Stimulated activated CD4-positive, alpha-beta T cell treated with anti-CD3 and anti-CD28 coated beads, Interleukin-1b, Interleukin-23, amount 100 ng/mL, for 4 hours (primary cell): ENCODE data around the gene BFSP2.
"Not testable (repeated sequence)": the region's sequence is repeated elsewhere in the genome, so short reads cannot be mapped to it uniquely, and the experiment has no call there.

Source experiments
- DNase-seq, 2 donors: peaks; one replicate each; pipeline ENCODE4 v3.0.0-alpha.2; 2020; ENCODE audit warnings: low read depth in 2 of 2

BFSP2 gene

DNA sequence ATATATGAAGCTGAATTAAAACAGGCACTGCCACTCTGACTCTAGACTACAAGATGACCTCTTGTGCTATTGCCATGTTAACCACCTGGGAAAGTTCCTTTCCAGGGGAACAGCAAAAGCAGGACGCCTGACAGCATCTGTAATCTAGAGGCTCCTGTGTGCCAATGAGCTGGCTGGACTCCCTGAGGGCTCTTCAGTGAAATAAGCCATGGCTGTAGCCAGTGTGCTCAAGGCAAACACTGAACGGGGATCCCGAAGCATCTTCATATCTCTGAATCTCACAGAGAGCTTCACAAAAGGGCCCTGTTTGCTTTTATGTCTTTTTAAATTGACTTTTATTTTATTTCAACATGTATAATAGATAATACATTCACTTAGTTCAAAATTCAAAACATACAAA, 57.2 kb downstream of the BFSP2 start:
- DNase-seq: no peak

GRCh38 chr3:133457465-133458067, 57.7 kb downstream of the BFSP2 start:
- no peak for DNase-seq

DNA sequence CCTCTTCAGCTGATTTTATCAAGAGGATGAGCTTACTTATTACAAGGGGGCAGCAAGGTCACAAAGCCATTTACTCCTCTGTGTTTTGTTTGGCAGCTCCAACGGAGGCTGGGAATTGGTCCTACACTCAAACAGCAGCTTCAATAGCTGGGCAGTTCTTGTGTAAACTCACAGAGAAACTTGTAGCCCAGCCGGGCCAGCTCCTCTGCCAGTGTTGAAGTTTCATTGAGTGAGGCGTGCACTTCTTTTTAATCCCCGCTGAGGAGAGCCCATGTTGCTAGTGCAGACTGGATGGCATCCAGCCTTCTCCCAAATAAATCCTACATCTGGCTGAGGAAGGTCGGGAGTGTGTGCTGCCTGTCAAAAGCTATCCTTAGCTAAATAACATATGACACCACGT, 59.5 kb downstream of the BFSP2 start:
- no peak for DNase-seq

- no peak for DNase-seq
Observed at GRCh38 chr3:133460809-133461208, 61.0 kb downstream of the BFSP2 start.

DNA sequence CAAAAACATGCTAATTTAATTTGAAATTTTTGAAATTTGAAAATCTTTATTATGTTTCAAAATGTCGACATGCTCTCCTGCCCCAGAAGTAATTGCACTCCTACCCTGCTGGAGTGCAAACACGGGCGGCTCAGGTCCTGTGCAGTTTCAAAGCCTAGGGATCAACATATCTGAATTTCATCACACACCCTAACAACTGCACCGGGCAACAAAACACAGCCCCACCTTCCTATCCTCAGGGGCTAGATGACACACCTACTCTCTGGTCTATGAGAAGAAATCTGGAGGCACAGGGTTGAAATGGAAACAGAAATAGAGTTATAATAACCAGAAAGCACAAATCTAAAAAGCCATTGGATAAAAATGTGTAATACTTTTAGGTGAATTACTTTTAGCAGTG, 61.4 kb downstream of the BFSP2 start:
- DNase-seq: no peak

GRCh38 chr3:133463347-133463860, 63.5 kb downstream of the BFSP2 start:
- DNase-seq: no peak

DNA sequence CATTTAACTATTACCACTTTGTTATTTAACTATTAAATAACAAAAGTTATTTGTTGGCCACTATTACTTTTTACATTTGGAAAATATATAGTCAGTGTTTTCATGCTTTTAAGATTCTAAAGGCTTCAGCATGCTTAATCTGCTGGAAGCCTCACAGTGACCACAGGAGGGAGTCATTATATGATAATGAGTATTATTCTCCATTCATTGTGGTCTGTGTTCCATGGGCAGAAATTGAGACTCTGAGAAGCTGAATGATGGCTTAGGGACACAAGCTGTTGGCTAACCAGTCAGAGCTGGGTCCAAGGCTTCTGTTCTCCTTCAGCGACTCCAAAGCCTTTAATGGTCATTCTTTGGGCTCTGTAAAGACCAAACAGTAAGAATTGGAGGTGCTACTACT, 64.7 kb downstream of the BFSP2 start:
- DNase-seq: no peak

DNA sequence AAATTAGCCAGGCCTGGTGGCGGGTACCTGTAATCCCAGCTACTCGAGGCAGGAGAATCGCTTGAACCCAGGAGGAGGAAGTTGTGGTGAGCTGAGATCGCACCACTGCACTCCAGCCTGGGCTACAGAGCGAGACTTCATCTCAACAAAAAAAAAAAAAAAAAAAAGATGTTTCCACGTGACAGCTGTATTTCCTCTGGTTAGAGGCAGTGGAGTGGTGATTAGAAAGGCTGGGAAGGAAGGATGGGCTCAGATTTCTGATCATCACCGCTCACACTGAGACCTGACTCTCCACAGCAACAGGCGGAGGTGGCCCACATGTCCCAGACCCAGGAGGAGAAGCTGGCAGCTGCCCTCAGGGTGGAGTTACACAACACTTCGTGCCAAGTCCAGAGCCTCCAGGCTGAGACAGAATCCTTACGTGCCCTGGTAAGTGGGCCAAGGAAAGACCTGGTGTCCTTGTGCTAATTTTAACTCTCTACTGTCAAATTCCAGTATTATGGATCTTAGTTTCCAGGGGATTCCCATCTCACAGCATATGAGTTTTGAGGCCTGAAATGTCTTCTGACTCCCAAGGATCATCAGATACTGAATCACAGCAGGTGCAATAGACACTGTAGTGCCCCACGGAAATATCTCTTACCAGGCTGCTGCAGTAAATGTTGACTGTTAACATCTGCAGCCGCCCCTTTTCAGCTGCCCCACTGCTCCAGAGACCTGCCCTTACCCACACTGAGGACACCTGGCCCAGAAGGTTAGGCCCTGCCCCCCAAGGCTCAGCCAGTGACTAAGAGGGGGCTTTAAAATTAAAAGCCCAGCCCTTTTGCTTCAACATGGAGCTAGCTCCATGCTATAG, 66.9 kb downstream of the BFSP2 start:
- no peak for DNase-seq

DNA sequence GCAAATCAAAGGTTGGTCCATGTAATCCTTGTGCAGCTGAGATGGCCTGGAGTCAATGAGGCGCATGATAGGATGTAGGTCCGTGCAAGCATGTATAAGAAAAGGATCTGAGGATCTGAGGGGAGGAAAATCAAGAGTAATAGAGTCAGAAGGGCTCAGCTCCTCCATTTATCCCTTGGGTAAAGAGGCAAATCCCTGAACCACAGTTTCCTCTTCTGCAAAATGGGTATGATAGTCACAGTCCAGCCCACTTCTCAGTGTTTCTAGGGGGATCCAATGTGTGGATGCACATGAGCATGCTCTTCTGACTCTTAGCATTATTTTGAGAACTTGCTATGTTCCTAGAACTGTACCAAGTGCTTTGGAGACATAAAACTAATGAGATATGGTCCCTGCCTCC, 67.9 kb downstream of the BFSP2 start:
- DNase-seq: no peak

GRCh38 chr3:133468251-133468721, 68.4 kb downstream of the BFSP2 start:
- no peak for DNase-seq

DNA sequence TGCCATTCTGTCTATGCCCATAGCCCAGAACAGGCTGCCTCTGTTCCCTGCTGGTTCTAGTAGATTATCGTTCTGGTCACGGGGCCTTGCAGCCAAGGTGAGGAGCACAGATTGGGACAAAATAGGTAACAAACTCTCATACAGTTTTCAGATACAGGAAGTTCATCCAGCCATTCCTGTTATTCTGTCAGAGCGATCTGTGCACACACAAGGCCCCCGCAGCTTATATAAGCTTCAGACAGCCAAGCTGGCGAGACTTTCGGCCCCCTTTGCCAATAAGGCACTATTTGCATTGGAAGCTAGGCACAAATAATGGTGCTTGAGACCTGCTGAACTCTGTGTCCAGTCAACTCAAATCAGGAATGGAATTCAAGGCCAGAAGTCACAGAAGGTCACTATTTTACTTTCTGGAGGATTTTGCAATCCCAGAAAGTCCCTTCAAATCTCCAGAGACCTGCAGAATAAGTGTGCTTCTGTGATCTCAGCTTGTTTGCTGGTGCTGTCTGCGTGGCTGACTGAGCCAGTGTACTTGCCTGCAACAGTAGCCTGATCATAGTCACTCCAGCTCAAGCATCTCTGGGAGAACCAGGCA, 69.4 kb downstream of the BFSP2 start:
- DNase-seq: no peak

- DNase-seq: no peak
Observed at GRCh38 chr3:133472242-133472641, 72.4 kb downstream of the BFSP2 start.

DNA sequence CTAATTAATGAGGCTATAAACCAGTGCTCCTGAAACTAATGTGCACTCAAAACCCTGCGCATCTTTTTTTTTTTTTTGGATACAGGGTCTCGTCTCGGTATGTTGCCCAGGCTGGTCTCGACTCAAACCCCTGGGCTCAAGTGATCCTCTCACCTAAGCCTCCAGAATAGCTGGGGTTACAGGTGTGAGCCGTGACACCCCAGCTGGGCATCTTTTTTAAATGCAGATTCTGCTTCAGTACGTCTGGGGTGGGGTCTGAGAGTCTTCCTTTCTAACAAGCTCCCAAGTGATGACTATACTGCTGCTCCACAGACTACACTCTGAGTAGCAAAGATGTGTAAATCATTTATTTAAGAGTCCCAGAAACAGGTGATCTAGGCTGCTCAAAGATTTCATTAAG, 73.0 kb downstream of the BFSP2 start:
- DNase-seq: no peak

DNA sequence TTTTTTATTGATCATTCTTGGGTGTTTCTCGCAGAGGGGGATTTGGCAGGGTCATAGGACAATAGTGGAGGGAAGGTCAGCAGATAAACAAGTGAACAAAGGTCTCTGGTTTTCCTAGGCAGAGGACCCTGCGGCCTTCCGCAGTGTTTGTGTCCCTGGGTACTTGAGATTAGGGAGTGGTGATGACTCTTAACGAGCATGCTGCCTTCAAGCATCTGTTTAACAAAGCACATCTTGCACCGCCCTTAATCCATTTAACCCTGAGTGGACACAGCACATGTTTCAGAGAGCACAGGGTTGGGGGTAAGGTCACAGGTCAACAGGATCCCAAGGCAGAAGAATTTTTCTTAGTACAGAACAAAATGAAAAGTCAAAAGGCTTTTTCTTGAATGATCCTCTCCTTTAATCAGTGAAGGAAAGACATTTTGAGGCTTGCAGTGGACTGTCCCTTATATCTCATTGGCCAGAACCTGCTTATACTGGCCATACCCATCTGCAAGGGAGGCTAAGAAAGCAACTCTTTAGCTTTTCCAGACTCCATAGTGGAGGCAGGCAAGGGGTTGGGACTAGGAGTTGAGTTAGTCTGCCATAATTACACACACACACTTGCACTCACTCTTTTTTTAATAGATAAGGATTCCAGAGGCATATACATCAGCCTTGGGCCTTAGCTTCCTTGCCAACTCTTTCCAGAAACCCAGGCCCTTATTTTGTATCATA, 73.8 kb downstream of the BFSP2 start:
- not testable (repeated sequence) for DNase-seq

DNA sequence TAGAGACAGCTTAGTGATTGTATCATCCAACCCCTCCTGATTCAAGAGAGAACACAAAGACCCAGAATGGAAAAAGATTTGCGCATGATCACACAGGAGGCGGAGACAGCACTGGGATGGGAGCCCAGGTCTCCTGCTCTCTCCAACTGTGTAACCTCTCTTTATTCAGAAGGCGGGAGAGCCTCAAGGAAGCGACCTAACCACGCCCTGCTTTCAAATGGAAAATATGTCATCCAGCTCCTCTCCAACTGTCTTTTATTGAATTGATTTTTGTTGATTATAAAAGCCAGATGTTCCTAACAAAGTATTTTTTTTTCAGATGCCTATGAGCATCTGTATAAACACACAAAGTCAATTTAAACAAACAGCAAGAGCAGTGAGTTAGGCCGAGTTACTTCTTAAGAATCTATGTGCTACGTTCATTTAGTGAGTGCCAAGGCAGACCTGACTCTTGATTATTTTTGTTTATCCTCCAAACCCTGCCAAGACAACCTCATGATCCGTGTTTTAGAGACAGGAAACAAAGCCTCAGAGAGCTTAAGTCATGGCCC, 74.5 kb downstream of the BFSP2 start:
- no peak for DNase-seq

DNA sequence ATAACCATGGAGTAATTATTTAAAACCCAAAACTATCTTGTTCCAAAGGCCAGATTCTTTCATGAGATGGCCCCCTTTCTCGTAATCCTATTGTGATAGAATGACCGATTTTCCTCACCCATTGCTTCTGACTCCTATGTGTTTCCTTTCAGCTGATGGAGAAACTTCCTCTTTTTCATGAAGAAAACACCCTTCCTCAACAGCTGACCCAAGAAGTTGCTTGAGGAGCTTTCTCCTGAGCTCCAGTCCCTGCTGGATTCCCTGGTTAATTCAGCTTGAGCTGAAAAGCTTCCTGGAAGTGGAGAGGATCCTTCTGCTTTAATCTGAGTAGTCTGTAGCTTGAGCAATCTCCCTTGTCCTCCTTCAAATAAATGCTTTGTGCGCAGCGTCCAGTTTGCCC, 75.0 kb downstream of the BFSP2 start:
- DNase-seq: no peak

- no peak for DNase-seq
Observed at GRCh38 chr3:133475245-133476010, 75.6 kb downstream of the BFSP2 start.

DNA sequence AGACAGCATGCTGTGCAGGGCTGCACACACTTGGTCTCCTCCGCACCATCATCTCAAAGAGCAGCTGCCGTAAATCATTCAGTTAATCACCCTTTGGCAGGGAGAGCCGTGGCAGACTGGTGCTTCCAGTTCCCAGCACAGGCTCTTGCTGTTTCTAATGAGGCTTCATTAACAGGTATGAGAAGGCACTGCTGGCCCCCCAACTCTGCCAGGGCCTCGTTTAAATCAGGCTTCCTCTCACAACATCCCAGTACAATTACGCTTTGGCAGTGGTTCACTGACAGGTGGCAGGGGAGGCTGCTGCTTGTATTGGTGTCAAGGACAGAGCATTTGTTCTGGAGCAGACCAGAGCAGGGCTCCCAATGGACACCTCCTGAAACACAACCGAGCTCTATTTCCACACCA, 77.1 kb downstream of the BFSP2 start:
- DNase-seq: no peak

DNA sequence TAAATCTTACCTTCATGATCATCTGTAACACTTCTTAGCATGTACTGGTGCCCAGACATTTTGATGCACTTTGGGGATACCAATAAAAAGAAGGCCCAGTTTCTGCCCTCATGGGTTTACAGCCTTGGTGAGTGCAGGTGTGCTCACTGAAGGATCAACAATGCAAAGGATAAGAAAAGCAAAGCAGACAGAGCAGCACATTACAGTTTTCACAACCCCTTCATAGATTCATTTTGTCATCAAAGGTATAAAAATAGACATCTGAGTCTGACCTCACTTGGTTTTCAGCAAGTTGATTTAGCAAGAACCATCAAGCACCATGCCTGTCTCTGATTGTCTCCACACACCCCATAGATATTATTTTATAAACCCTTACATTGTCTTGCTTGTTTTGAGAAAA, 77.6 kb downstream of the BFSP2 start:
- DNase-seq: no peak

DNA sequence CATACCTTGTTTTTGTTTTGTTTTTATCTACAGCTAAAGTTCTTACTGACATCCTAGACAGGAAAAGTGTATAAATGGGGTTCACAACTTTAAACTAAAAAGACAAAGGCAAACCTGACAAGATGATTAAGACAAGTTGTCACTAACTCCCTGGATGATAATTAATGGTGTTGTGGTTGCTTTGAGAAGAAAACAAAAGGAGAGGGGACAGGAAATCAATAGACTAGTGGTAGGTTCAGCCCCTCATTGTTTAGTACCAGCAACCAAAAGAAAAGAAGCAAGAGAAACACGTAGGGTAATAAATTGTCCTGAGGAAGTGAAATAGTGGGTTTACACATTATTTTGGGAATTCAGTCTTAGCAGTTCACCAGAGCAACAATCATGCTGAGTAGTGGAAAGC, 78.8 kb downstream of the BFSP2 start:
- DNase-seq: no peak

DNA sequence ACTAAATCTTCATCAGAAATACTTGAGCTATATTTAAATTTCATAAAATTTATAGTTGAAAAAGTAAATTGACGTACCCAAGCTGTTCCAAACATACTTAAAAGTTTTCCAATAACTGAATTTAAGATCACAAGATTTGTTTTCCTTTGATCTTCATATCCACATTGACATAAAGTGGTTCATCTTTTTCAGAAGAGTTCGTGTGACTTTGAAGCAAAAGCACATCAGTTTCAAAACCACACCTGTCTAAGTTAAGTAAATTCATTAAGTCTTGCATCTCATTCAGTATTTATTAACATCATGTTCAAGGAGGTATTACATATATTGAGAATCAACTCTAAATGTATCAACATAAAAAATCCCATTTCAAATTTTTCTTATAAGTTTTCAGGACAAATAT, 79.5 kb downstream of the BFSP2 start:
- no peak for DNase-seq
